HL-60 (cell line): Measurements from ENCODE around the gene MRPL1.

Experiments used
- DNase-seq, 2 experiments: peaks; one replicate each; pipeline ENCODE4 v3.0.0-alpha.2; 2010 to 2020; ENCODE audit warnings: low read depth in 1 of 2, low spot score in 1 of 2
- H3K27ac ChIP-seq: fragments of 250-450 bp; sonication (Bioruptor Pico); replicated peaks from 2 replicates; pipeline ENCODE4 v1.5.1; 2020; ENCODE audit warnings: mild to moderate bottlenecking, moderate library complexity
- H3K27me3 ChIP-seq: fragments of 250-450 bp; sonication (Bioruptor Pico); 2 replicates; pipeline ENCODE4 v1.5.1; 2021; ENCODE audit warnings: mild to moderate bottlenecking, moderate library complexity; ENCODE audit not compliant: insufficient read depth, poor library complexity, severe bottlenecking
- H3K4me3 ChIP-seq: replicated peaks from 2 replicates; pipeline ENCODE4 v1.5.1; 2011; ENCODE audit warnings: mild to moderate bottlenecking, control low read depth, low read length; ENCODE audit not compliant: insufficient read depth
- CTCF ChIP-seq: IDR thresholded peaks from one replicate; pipeline ENCODE4 v1.5.1; 2011; ENCODE audit warnings: low read length, control low read depth, inconsistent platforms; ENCODE audit not compliant: insufficient read depth
- GABPA ChIP-seq: IDR thresholded peaks from 2 replicates; pipeline ENCODE4 v1.6.1; 2012; ENCODE audit warnings: low read depth
- POLR2AphosphoS5 ChIP-seq: IDR thresholded peaks from 2 replicates; pipeline ENCODE4 v1.6.1; 2012; ENCODE audit warnings: low read depth
- REST ChIP-seq: IDR thresholded peaks from 2 replicates; pipeline ENCODE4 v1.6.1; 2012; ENCODE audit warnings: low read depth; ENCODE audit not compliant: insufficient replicate concordance
- SPI1 ChIP-seq: IDR thresholded peaks from 2 replicates; pipeline ENCODE4 v1.6.1; 2012; ENCODE audit warnings: low read depth, mild to moderate bottlenecking, borderline replicate concordance

Gene MRPL1

GRCh38 chr4:77877167-77877566 is 14.5 kb downstream of the MRPL1 start:
- H3K4me3 ChIP-seq: no peak overlapping the region
- H3K27me3 ChIP-seq: no peaks in the 10 kb centered on the region
- TF ChIP-seq GABPA: no peak
- TF ChIP-seq CTCF: no peak
- no peak for TF ChIP-seq POLR2AphosphoS5
- no peak for TF ChIP-seq REST
- TF ChIP-seq SPI1: no peak
- H3K27ac ChIP-seq: no peak overlapping the region
- no peak for DNase-seq

GRCh38 chr4:77877771-77878565 is 15.3 kb downstream of the MRPL1 start:
- H3K27ac ChIP-seq: no peak overlapping the region
- H3K4me3 ChIP-seq: no peak overlapping the region
- no peak for TF ChIP-seq CTCF
- TF ChIP-seq SPI1: no peak
- no peak for TF ChIP-seq POLR2AphosphoS5
- TF ChIP-seq GABPA: no peak
- no peak for TF ChIP-seq REST

GRCh38 chr4:77880784-77881183 is 18.2 kb downstream of the MRPL1 start:
- no peak for DNase-seq

More at GRCh38 chr4:77877771-77878565, 15.3 kb downstream of the MRPL1 start:
- H3K27me3 ChIP-seq: no peaks in the 10 kb centered on the region
- no peak for DNase-seq

More at GRCh38 chr4:77880784-77881183, 18.2 kb downstream of the MRPL1 start:
- Histone ChIP-seq H3K27me3 (no peaks in the 10 kb centered on the region), H3K27ac (no peak overlapping the region), H3K4me3 (no peak overlapping the region)
- TF ChIP-seq POLR2AphosphoS5 (no peak), SPI1 (no peak), GABPA (no peak), REST (no peak), CTCF (no peak)
